Mesodermal cell (in vitro differentiated cells): ENCODE data around the gene EPS8L3.
"Not testable (repeated sequence)": the region's sequence is repeated elsewhere in the genome, so short reads cannot be mapped to it uniquely, and the experiment has no call there.

ENCODE experiments used
- H3K27ac ChIP-seq: 2 replicates; pipeline ENCODE4 v1.7.0; 2013; ENCODE audit warnings: mild to moderate bottlenecking, low read depth, low read length, moderate library complexity; ENCODE audit not compliant: severe bottlenecking
- H3K36me3 ChIP-seq: 2 replicates; pipeline ENCODE4 v1.7.1; 2013; ENCODE audit warnings: mild to moderate bottlenecking, low read length, moderate library complexity; ENCODE audit not compliant: control insufficient read depth, insufficient read depth
- H3K4me1 ChIP-seq: one replicate; pipeline ENCODE4 v1.7.1; 2013; ENCODE audit warnings: mild to moderate bottlenecking, low read length; ENCODE audit not compliant: insufficient read depth, control insufficient read depth, poor library complexity, severe bottlenecking
- H3K4me3 ChIP-seq: 2 replicates; pipeline ENCODE4 v1.7.0; 2013; ENCODE audit warnings: low read length, control low read depth, mild to moderate bottlenecking; ENCODE audit not compliant: insufficient read depth, poor library complexity, severe bottlenecking; ENCODE audit errors: extremely low read depth
- H3K9me3 ChIP-seq: 2 replicates; pipeline ENCODE4 v1.7.1; 2013; ENCODE audit warnings: mild to moderate bottlenecking, low read length, moderate library complexity; ENCODE audit not compliant: control insufficient read depth
- WGBS, 2 experiments: methylation state at CpG; one replicate each; pipeline ENCODE4 v1.1.5; 2013; ENCODE audit warnings: missing lambda C conversion rate in 2 of 2; ENCODE audit not compliant: insufficient coverage in 2 of 2; 5-methylcytosine and 5-hydroxymethylcytosine counted together

Gene EPS8L3

GRCh38 chr1:109714661-109715372, 48.9 kb downstream of the EPS8L3 start:
- Histone ChIP-seq H3K9me3 (no peaks in the 10 kb centered on the region), H3K27ac (no peak overlapping the region), H3K4me3 (no peak overlapping the region), H3K4me1 (no peaks in the 10 kb centered on the region), H3K36me3 (no peaks in the 10 kb centered on the region)
- 91 to 92% methylated on average over 10 to 11 of the region's 12 CpGs for WGBS, 2 experiments

- Histone ChIP-seq H3K4me1 (no peaks in the 10 kb centered on the region), H3K27ac (no peak overlapping the region), H3K9me3 (no peaks in the 10 kb centered on the region), H3K4me3 (no peak overlapping the region), H3K36me3 (no peaks in the 10 kb centered on the region)
- 80 to 87% methylated on average over 4 of the region's 5 CpGs for WGBS, 2 experiments
Observed at GRCh38 chr1:109713636-109714035, 50.1 kb downstream of the EPS8L3 start.

DNA sequence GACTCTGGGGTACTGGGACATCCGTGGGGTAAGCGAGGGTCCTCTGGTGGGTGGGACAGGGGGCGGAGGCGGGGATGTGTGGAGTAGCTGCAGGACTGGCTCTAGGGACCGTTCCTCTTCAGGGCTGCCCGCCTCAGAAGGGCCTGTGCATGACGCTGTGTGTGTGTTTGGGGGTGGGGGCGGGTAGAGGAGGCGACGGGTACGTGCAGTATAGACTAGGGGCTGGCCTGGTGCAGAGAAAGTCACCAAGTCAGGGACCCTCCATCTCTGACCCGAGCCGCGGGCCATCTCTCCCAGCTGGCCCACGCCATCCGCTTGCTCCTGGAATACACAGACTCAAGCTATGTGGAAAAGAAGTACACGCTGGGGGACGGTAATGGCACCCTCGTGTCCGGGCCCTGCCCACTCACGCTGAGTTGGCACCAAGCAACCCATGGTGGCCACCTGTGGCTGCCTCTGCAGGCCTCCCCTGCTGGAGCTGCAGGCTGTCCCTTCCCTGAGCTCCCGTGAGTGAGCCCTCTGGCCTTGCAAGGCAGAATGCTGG, 51.3 kb downstream of the EPS8L3 start:
- H3K36me3 ChIP-seq, result no peaks in the 10 kb centered on the region
- no peak overlapping the region for H3K4me3 ChIP-seq
- no peak overlapping the region for H3K27ac ChIP-seq
- H3K9me3 ChIP-seq, result no peaks in the 10 kb centered on the region
- 90 to 93% methylated on average over 16 to 21 of the region's 22 CpGs for WGBS, 2 experiments
- H3K4me1 ChIP-seq, result no peaks in the 10 kb centered on the region

DNA sequence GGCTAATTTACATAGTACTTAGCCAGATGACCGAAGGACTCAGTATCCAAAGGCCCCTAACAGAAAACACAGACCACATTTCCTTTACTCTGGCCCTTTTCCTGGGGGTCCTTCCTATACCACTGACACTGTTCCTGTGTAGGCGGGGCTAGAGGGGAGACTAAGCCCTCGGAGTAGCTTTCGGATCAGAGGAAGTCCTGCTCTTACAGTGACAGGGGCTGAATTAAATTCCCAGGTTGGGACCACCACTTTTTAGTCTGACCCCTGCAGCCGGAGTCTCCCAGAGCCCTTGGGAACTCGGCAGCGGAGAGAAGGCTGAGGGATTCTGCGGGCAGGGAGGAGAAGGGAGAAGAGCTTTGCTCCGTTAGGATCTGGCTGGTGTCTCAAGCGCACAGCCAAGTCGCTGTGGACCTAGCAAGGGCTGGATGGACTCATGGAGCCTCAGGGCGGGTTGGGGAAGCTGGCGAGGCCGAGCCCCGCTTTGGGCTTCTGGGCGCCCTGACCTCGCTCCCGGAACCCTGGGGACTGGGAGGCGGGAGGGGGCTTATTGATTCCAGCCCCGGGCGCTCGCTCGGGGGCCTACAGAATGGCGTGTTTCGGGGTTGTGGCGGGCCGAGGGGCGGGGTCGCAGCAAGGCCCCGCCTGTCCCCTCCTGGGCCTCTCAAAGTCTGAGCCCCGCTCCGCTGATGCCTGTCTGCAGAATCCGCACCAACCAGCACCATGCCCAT, 52.0 kb downstream of the EPS8L3 start, which contains the start of gene GSTM5:
Gene GSTM5 (plus strand): TSS at position 659 of the 728 bp plus-strand sequence. CDS start 62 bp downstream, at position 721.
- 91 to 94% methylated on average over 21 to 30 of the region's 33 CpGs for WGBS, 2 experiments
- H3K9me3 ChIP-seq, H3K36me3 ChIP-seq, H3K4me1 ChIP-seq, H3K4me3 ChIP-seq, H3K27ac ChIP-seq: not testable (repeated sequence)

DNA sequence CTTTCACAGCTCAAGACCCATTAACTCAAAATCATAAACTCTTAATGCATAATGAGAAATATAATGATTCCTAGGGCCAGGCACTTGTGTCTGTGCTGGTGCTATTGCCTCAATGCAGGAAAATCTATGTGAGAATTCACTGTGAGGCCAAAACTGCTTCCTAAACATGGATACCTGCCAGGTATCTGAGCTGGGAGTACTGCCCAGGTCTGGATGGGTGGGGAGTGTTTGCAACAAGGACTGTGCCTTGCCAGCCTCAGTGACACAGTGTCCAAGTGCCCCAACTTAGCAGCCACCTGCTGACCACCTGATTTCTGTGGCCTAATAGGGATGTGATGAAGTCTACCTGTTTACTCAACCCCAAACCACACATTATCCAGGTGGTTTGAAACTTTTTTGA, 53.9 kb downstream of the EPS8L3 start:
- H3K4me1 ChIP-seq, H3K4me3 ChIP-seq, H3K36me3 ChIP-seq, H3K9me3 ChIP-seq, H3K27ac ChIP-seq: not testable (repeated sequence)

DNA sequence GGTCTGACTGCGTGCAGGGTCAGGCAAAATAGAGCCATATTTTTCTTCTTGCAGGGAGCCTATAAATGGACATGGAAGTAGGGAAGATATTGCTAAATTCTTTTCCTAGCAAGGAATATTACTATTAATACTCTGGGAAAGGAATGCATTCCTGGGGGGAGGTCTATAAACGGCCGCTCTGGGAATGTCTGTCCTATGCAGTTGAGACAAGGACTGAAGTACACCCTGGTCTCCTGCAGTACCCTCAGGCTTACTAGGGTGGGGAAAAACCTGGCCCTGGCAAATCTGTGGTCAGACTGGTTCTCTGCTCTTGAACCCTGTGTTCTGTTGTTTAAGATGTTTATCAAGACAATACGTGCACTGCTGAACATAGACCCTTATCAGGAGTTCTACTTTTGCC, 54.8 kb downstream of the EPS8L3 start:
- 90 to 100% methylated on average over 2 of the region's 4 CpGs for WGBS, 2 experiments
- not testable (repeated sequence) for H3K9me3 ChIP-seq, H3K27ac ChIP-seq, H3K4me1 ChIP-seq, H3K36me3 ChIP-seq, H3K4me3 ChIP-seq

GRCh38 chr1:109705411-109705810, 58.3 kb downstream of the EPS8L3 start:
- Histone ChIP-seq H3K27ac (no peak overlapping the region), H3K36me3 (no peaks in the 10 kb centered on the region), H3K4me3 (no peak overlapping the region), H3K4me1 (no peaks in the 10 kb centered on the region), H3K9me3 (no peaks in the 10 kb centered on the region)
- WGBS, 2 experiments, result 79 to 96% methylated on average over 3 to 4 of the region's 4 CpGs

DNA sequence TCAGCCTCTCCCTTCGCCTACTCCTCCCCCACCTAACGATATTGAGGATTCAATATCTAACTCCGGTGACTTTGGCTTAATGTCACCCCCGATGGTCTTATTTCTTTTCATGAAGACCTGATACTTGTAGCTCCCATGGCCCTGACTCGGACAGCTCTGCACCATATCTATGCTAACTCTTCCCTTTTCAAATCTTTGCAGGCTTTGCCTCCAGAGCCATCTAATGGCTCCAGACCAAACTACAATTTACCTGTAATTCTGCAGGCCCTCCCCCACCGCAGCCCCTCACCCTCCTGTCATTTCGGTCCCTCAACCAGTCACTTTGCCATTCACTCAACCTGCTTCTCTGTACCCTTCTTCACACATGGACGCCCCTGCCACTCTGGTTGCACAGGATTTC, 59.5 kb downstream of the EPS8L3 start:
- 70 to 71% methylated on average over 8 of the region's 8 CpGs for WGBS, 2 experiments
- H3K4me3 ChIP-seq, result no peak overlapping the region
- no peaks in the 10 kb centered on the region for H3K9me3 ChIP-seq

DNA sequence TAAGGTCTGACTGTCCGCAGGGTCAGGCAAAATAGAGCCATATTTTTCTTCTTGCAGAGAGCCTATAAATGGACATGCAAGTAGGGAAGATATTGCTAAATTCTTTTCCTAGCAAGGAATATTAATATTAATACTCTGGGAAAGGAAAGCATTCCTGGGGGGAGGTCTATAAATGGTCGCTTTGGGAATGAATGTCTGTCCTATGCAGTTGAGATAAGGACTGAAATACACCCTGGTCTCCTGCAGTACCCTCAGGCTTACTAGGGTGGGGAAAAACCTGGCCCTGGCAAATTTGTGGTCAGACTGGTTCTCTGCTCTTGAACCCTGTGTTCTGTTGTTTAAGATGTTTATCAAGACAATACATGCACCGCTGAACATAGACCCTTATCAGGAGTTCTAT, 60.8 kb downstream of the EPS8L3 start:
- H3K27ac ChIP-seq, H3K4me1 ChIP-seq, H3K36me3 ChIP-seq, H3K9me3 ChIP-seq, H3K4me3 ChIP-seq: not testable (repeated sequence)
- 95 to 100% methylated on average over 2 to 3 of the region's 3 CpGs for whole genome bisulfite sequencing, 2 experiments

More for the DNA sequence above, 59.5 kb downstream of the EPS8L3 start:
- Histone ChIP-seq H3K27ac (no peak overlapping the region), H3K36me3 (no peaks in the 10 kb centered on the region), H3K4me1 (no peaks in the 10 kb centered on the region)
